Brain microvascular endothelial cell (primary cell): ENCODE data around the gene TMEM61.

Experiments
- DNase-seq: peaks from one replicate; pipeline ENCODE4 v3.0.0-alpha.2; 2020
- H3K27ac ChIP-seq: fragments of 250-450 bp; sonication (Bioruptor Pico); 2 replicates; pipeline ENCODE4 v1.5.1; 2020; ENCODE audit warnings: mild to moderate bottlenecking, moderate library complexity
- H3K27me3 ChIP-seq: fragments of 250-450 bp; sonication (Bioruptor Pico); replicated peaks from 2 replicates; pipeline ENCODE4 v1.5.1; 2020; ENCODE audit warnings: mild to moderate bottlenecking
- H3K36me3 ChIP-seq: fragments of 250-450 bp; sonication (Bioruptor Pico); replicated peaks from 2 replicates; pipeline ENCODE4 v1.5.1; 2020; ENCODE audit warnings: mild to moderate bottlenecking
- H3K4me3 ChIP-seq: 2 replicates; pipeline ENCODE4 v1.5.1; 2011; ENCODE audit warnings: low read depth, mild to moderate bottlenecking, control low read depth, low read length, moderate library complexity
- CTCF ChIP-seq: IDR thresholded peaks from 2 replicates; pipeline ENCODE4 v1.5.1; 2011; ENCODE audit warnings: low read depth, mild to moderate bottlenecking, moderate library complexity, low read length, control low read depth, inconsistent platforms; ENCODE audit errors: missing control alignments
- in situ Hi-C: cut with HindIII; loops from 2 replicates; pipeline ENCODE4 v1.10.0; 2017; ENCODE audit warnings: low sequenced_read_pairs, low pct_ligation_motif_present

Gene TMEM61

GRCh38 chr1:55007625-55008024 lies 27.2 kb downstream of the TMEM61 start:
- peak; percentile 68 for DNase-seq
- Histone ChIP-seq H3K27ac (no peak overlapping the region), H3K27me3 (no peaks in the 10 kb centered on the region), H3K36me3 (no peaks in the 10 kb centered on the region), H3K4me3 (no peak overlapping the region)
- in situ Hi-C loops = no loop called here
- TF ChIP-seq CTCF = no peak

- DNase-seq = no peak
- H3K4me3 ChIP-seq = no peak overlapping the region
- no peaks in the 10 kb centered on the region for H3K36me3 ChIP-seq
- TF ChIP-seq CTCF = no peak
- no peaks in the 10 kb centered on the region for H3K27me3 ChIP-seq
- no peak overlapping the region for H3K27ac ChIP-seq
- in situ Hi-C loops = no loop called here
Measured at GRCh38 chr1:55010194-55010886, 29.9 kb downstream of the TMEM61 start.

GRCh38 chr1:55010887-55011217 lies 30.4 kb downstream of the TMEM61 start:
- Histone ChIP-seq H3K4me3 (no peak overlapping the region), H3K36me3 (no peaks in the 10 kb centered on the region), H3K27me3 (no peaks in the 10 kb centered on the region), H3K27ac (no peak overlapping the region)
- TF ChIP-seq CTCF = peak; percentile 12
- in situ Hi-C loops = no loop called here
- no peak for DNase-seq

- no peak overlapping the region for H3K27ac ChIP-seq
- no peaks in the 10 kb centered on the region for H3K27me3 ChIP-seq
- no peak for DNase-seq
- in situ Hi-C loops = no loop called here
- no peaks in the 10 kb centered on the region for H3K36me3 ChIP-seq
- no peak overlapping the region for H3K4me3 ChIP-seq
- no peak for TF ChIP-seq CTCF
Measured at GRCh38 chr1:55012661-55013060, 32.2 kb downstream of the TMEM61 start.

GRCh38 chr1:55015123-55015522 lies 34.7 kb downstream of the TMEM61 start:
- in situ Hi-C loops = no loop called here
- no peak for TF ChIP-seq CTCF
- Histone ChIP-seq H3K36me3 (no peaks in the 10 kb centered on the region), H3K4me3 (no peak overlapping the region), H3K27me3 (no peaks in the 10 kb centered on the region), H3K27ac (no peak overlapping the region)
- no peak for DNase-seq
